ENCODE measurements around the gene HSDL1. TPM values are rescaled to one million over a fixed set of nuclear protein-coding genes. Genes with fewer than 3 reads are reported as not detected.
A peak's percentile ranks its signal among the peaks of the same experiment; 100 is the strongest.

The HSDL1 gene
- total RNA-seq, 4 donors from 2014 or later, result 10.5 to 46.4 (median 22.3) TPM

DNA sequence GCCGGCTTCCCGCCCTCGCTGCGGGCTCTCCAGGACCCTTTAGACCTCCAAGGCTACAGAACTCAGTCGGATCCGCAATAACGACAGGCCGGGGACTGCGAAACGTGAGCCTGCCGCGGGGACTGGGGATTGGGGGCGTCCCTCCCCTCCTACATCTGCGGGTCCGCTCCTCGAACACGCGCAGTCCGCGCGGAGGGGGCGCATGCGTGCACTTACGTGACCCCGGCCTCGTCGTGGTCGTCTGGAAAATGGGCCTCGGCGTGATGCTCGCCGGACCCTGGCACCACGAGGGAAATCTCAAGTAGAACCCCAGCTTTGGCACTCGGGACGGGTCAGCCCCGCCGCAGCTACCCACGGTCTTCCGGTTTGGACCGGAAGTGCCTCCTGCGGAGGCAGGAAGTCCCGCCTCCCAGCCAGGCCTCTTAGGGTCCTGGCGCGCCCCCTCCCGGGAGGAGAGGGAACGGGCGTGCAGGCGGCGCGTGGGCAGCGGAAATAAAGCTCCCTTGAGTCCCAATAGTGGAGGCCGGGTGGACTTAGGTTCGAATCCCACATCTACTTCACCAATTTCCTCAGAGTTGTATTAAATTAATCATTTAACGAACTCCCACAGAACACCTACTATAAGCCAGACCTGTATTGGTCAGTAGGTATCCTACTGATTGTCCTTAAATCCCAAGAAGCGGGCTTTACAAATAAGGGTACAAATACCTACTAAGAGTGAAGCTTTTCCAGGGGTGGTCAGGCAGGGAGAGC, 41.9 kb upstream of the HSDL1 start, which contains the start of gene TAF1C:
TAF1C (minus strand) TSS at position 373 of the 753 bp plus-strand sequence. CDS start 2,069 bp downstream, outside the sequence.
- Histone ChIP-seq H3K36me3 (no peaks in the 10 kb centered on the region), H3K4me1 (no peaks in the 10 kb centered on the region), H3K9me3 (no peaks in the 10 kb centered on the region), H3K27ac (peak within 1 kb of the TSS; percentile 58 to 77), H3K4me3 (peak within 1 kb of the TSS; percentile 78 to 82), H3K27me3 (no peaks in the 10 kb centered on the region)
- TF ChIP-seq, protein P1, sequence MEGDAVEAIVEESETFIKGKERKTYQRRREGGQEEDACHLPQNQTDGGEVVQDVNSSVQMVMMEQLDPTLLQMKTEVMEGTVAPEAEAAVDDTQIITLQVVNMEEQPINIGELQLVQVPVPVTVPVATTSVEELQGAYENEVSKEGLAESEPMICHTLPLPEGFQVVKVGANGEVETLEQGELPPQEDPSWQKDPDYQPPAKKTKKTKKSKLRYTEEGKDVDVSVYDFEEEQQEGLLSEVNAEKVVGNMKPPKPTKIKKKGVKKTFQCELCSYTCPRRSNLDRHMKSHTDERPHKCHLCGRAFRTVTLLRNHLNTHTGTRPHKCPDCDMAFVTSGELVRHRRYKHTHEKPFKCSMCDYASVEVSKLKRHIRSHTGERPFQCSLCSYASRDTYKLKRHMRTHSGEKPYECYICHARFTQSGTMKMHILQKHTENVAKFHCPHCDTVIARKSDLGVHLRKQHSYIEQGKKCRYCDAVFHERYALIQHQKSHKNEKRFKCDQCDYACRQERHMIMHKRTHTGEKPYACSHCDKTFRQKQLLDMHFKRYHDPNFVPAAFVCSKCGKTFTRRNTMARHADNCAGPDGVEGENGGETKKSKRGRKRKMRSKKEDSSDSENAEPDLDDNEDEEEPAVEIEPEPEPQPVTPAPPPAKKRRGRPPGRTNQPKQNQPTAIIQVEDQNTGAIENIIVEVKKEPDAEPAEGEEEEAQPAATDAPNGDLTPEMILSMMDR (IDR thresholded peaks at IDR 0.05), result peak; percentile 97 to 100 (median 98)
- TF ChIP-seq POLR2A (IDR thresholded peaks at IDR 0.05), result peak; percentile 4 to 42
- DNase-seq, result peak; percentile 92 to 93
- intact Hi-C loops (cut with DNase I; ENCODE audit: low total_unique reads), result no loop called here

DNA sequence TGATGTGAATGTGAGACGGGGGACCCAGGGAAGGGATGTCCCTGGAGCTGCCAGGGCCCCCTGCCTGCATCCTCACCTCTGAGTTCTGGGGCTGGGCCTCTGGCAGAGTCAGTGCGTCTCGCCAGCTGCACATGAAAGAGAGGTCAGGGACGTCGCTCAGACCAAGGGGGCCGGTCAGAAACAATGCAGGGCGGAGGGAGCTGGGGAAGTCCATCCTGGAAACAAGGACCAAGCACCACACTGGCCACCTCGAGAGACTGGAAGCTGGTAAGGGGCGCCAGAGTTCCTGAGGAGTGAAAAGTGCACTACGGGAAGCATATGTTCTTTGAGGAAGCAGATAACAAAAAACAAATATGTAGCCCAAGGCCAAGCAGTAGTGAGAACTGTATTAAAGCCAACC, 39.8 kb upstream of the HSDL1 start:
- Histone ChIP-seq H3K27me3 (no peaks in the 10 kb centered on the region), H3K27ac (peak overlapping the region in 1 of 2 donors; percentile 58), H3K4me3 (no peak overlapping the region), H3K4me1 (no peaks in the 10 kb centered on the region), H3K9me3 (no peaks in the 10 kb centered on the region), H3K36me3 (no peaks in the 10 kb centered on the region)
- intact Hi-C loops (cut with DNase I; ENCODE audit: low total_unique reads), result no loop called here
- peak in 1 of 2 donors; percentile 47 for DNase-seq
- TF ChIP-seq, protein P1 (IDR thresholded peaks at IDR 0.05), result no peak
- no peak for TF ChIP-seq POLR2A (IDR thresholded peaks at IDR 0.05)

DNA sequence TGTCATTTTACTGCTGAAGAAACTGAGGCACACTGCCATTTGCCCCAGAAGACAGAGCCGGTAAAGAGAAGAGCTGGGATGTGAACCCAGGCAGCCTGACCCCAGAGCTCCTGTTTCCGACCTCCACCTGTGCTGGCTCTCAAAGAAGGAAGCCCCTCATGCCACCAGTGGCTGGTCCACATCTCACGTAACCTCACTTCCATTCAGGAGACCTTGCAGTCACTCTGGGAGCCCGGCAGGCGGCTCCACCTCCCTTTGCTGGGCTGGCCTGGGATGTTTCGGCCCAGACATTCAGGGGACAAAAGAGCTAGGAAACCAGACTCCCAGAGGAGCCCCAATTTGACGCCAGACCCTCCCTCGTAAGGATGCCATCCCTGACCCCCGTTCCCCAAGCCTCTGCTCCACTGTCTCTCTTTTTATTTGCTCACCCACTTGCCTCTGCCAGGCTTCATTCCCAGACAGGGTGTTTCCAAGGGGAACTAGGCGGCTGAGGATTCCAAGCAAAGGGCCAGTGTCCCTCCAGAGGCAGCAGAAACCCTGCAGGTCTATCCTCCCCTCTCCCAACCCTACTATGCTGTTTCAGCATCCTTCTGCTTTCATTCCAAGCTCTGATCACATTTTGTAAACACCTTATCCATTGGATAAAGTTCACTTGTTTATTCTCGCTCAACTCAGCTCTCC, 39.1 kb upstream of the HSDL1 start:
- Histone ChIP-seq H3K36me3 (no peaks in the 10 kb centered on the region), H3K27me3 (no peaks in the 10 kb centered on the region), H3K9me3 (no peaks in the 10 kb centered on the region), H3K4me1 (no peaks in the 10 kb centered on the region), H3K4me3 (no peak overlapping the region), H3K27ac (peak overlapping the region; percentile 11 to 58)
- no peak for TF ChIP-seq POLR2A (IDR thresholded peaks at IDR 0.05)
- intact Hi-C loops (cut with DNase I; ENCODE audit: low total_unique reads), result no loop called here
- no peak for DNase-seq

DNA sequence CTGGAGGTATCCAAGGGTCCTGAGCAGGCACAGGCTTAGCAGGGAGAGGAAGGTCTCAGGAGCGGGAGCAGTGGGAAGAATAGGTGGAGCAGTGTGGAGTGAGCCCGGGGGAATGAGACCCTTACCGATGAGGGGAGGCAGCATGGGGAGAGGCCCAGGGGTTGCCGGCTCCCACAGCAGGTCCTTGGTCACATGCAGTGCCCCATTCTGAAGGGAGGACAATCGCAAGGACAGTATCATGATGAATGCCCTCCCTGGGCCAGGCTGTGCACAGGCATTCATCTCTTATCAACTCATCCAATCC, 38.5 kb upstream of the HSDL1 start:
- no peaks in the 10 kb centered on the region for H3K27me3 ChIP-seq
- no peak for DNase-seq
- TF ChIP-seq, protein P1 (IDR thresholded peaks at IDR 0.05), result no peak
- no peak for TF ChIP-seq POLR2A (IDR thresholded peaks at IDR 0.05)
- no peaks in the 10 kb centered on the region for H3K4me1 ChIP-seq
- no peak overlapping the region for H3K4me3 ChIP-seq
- H3K27ac ChIP-seq, result peak overlapping the region in 1 of 2 donors; percentile 58
- H3K9me3 ChIP-seq, result no peaks in the 10 kb centered on the region
- intact Hi-C loops (cut with DNase I; ENCODE audit: low total_unique reads), result no loop called here
- no peaks in the 10 kb centered on the region for H3K36me3 ChIP-seq

- no peaks in the 10 kb centered on the region for H3K9me3 ChIP-seq
- H3K27me3 ChIP-seq, result no peaks in the 10 kb centered on the region
- H3K4me1 ChIP-seq, result no peaks in the 10 kb centered on the region
- TF ChIP-seq, protein P1 (IDR thresholded peaks at IDR 0.05), result no peak
- TF ChIP-seq POLR2A (IDR thresholded peaks at IDR 0.05), result no peak
- H3K27ac ChIP-seq, result peak overlapping the region in 1 of 2 donors; percentile 58
- intact Hi-C loops (cut with DNase I; ENCODE audit: low total_unique reads), result no loop called here
- no peaks in the 10 kb centered on the region for H3K36me3 ChIP-seq
- no peak overlapping the region for H3K4me3 ChIP-seq
- no peak for DNase-seq
These were observed 37.9 kb upstream of the HSDL1 start for GRCh38 chr16:84182680-84183571.
